Heart right ventricle (tissue), 16 donors: Measurements from ENCODE around the gene KIF16B. TPM values are rescaled to one million over a fixed set of nuclear protein-coding genes. Genes with fewer than 3 reads are reported as not detected.

Experiments
- ATAC-seq, 8 donors: fragments of 200-7000 bp; cut with Tn5 transposase; one replicate each; pipeline ENCODE4 v1.9.1; 2020; ENCODE audit warnings: mild to moderate bottlenecking in 8 of 8, moderate library complexity in 8 of 8, moderate number of reproducible peaks in 1 of 8
- DNase-seq, 2 donors: peaks; one replicate each; pipeline ENCODE4 v3.0.0-alpha.2; 2020
- H3K27ac ChIP-seq, 10 donors: fragments of 200-600 bp; sonication (generic) in 2 of 10; one replicate each; pipeline versions ENCODE4 v1.5.0 to v1.8.0; 2020 to 2022; ENCODE audit warnings: mild to moderate bottlenecking in 3 of 10
- H3K27me3 ChIP-seq, 7 donors: fragments of 200-600 bp; one replicate each; pipeline ENCODE4 v1.8.0; 2021 to 2022; ENCODE audit warnings: mild to moderate bottlenecking in 2 of 7
- H3K36me3 ChIP-seq, 9 donors: fragments of 200-600 bp; sonication (generic) in 1 of 9; one replicate each; pipeline versions ENCODE4 v1.5.0 to v1.8.0; 2020 to 2022; ENCODE audit warnings: mild to moderate bottlenecking in 2 of 9
- H3K4me1 ChIP-seq, 9 donors: fragments of 200-600 bp; sonication (generic) in 1 of 9; one replicate each; pipeline versions ENCODE4 v1.5.0 to v1.8.0; 2020 to 2022; ENCODE audit warnings: mild to moderate bottlenecking in 4 of 9
- H3K4me3 ChIP-seq, 10 donors: fragments of 200-600 bp; sonication (generic) in 2 of 10; one replicate each; pipeline versions ENCODE4 v1.5.0 to v1.8.0; 2020 to 2022; ENCODE audit warnings: mild to moderate bottlenecking in 7 of 10, moderate library complexity in 2 of 10
- H3K9me3 ChIP-seq, 11 donors: fragments of 200-600 bp in 10 of 11; sonication (generic) in 2 of 11; one replicate each; pipeline versions ENCODE4 v1.5.0 to v1.8.0; 2013 to 2022; ENCODE audit warnings: mild to moderate bottlenecking in 2 of 11, control low read depth in 1 of 11, moderate library complexity in 1 of 11
- WGBS, 2 donors: extraction: QIAGEN DNeasy Blood & Tissue Kit; methylation state at CpG; one replicate each; pipeline ENCODE4 v1.1.7; 2013; ENCODE audit warnings: inconsistent platforms in 1 of 2; 5-methylcytosine and 5-hydroxymethylcytosine counted together
- intact Hi-C, 10 donors: fragments of 100-400 bp; cut with DNase I; formaldehyde crosslinking; loops; one replicate each; pipeline versions ENCODE4 v1.11.1 to v1.14.2; 2022
- polyA plus RNA-seq, 2 donors: library from polyadenylated mRNA; stranded (reverse); fragments of 200-250 nt; gene quantifications; one replicate each; pipeline ENCODE4 v1.2.3, GENCODE V29; 2013
- total RNA-seq, 10 donors: library from RNA; stranded (reverse); fragmentation: NEBNext Ultra II Directional in 3 of 10; extraction: Animal tissue kit (Norgen Biotek cat#: 25700) in 3 of 10; gene quantifications; one replicate each; pipeline versions ENCODE4 v1.2.1 to v1.2.4, GENCODE V29; 2021 to 2023
- TF ChIP-seq, protein P1 (sequence below), 9 donors: fragments of 200-600 bp; sonication (generic) in 2 of 9; IDR thresholded peaks; one replicate each; pipeline versions ENCODE4 v1.5.0 to v1.8.0; 2021 to 2022; ENCODE audit warnings: antibody characterized with exemption in 9 of 9, mild to moderate bottlenecking in 5 of 9, moderate library complexity in 1 of 9
- donor health status: Arrhythmogenic right ventricular cardiomyopathy.
- donor health status: ischemic (EF 13 %, LVEDD 7.1; RV severe dilation, severe dysfunction).
- donor health status: healthy with polysubstance abuse.
- donor health status: DM: no; HTN: yes; CAD: no.
- donor health status: DM: no; HTN: no; CAD: no.
- donor health status: ischemic (EF 25% LVEDD 6.9; RV normal size, moderate dysfunction).
- donor health status: ischemic (EF 25% LVEDD 5.7; RV mildly dilated, moderate dysfunction).
- donor health status: healthy.
- donor health status: DM: yes; HTN: yes; CAD: no.
- donor health status: Ischemic cardiomyopathy.
- donor health status: ischemic (EF 35%, LVEDD 5.7; RV mildly dilated, moderate dysfunction).
- donor health status: nonischemic (EF 11% LVEDD 7.7; RV severe dilation, severe dysfunction).
- donor health status: DM: yes; HTN: yes; CAD: no.
- donor health status: PGD.
- donor health status: ischemic (EF 29% LVEDD 5.4; RV normal size, mild dysfunction).
- donor health status: nonischemic (EF 23%, LVEDD 6.1; RV moderate dilation, normal function).

Gene KIF16B
- total and polyA plus RNA-seq, 12 donors, result 9.7 to 22.5 (median 17.9) TPM

GRCh38 chr20:16270314-16270931, 302.8 kb downstream of the KIF16B start:
- peaks cover 0 to 24% (median 5%) of the 10 kb centered on the region in 9 donors for H3K36me3 ChIP-seq
- H3K4me1 ChIP-seq, result no peaks in the 10 kb centered on the region
- no peak for ATAC-seq
- H3K27me3 ChIP-seq, result no peaks in the 10 kb centered on the region
- DNase-seq, result no peak
- WGBS, 2 donors, result 92 to 93% methylated on average over 6 of the region's 6 CpGs
- TF ChIP-seq, protein P1, sequence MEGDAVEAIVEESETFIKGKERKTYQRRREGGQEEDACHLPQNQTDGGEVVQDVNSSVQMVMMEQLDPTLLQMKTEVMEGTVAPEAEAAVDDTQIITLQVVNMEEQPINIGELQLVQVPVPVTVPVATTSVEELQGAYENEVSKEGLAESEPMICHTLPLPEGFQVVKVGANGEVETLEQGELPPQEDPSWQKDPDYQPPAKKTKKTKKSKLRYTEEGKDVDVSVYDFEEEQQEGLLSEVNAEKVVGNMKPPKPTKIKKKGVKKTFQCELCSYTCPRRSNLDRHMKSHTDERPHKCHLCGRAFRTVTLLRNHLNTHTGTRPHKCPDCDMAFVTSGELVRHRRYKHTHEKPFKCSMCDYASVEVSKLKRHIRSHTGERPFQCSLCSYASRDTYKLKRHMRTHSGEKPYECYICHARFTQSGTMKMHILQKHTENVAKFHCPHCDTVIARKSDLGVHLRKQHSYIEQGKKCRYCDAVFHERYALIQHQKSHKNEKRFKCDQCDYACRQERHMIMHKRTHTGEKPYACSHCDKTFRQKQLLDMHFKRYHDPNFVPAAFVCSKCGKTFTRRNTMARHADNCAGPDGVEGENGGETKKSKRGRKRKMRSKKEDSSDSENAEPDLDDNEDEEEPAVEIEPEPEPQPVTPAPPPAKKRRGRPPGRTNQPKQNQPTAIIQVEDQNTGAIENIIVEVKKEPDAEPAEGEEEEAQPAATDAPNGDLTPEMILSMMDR (IDR thresholded peaks at IDR 0.05), result no peak
- intact Hi-C loops, result no loop called here
- H3K4me3 ChIP-seq, result no peak overlapping the region
- H3K9me3 ChIP-seq, result peaks cover 0 to 21% (median 9%) of the 10 kb centered on the region in 11 donors
- no peak overlapping the region for H3K27ac ChIP-seq

- H3K36me3 ChIP-seq, result peaks cover 0 to 15% (median 0%) of the 10 kb centered on the region in 9 donors
- H3K27me3 ChIP-seq, result no peaks in the 10 kb centered on the region
- intact Hi-C loops, result no loop called here
- TF ChIP-seq, protein P1 (IDR thresholded peaks at IDR 0.05), result no peak
- WGBS, 2 donors, result 97 to 100% methylated on average over 4 of the region's 4 CpGs
- DNase-seq, result no peak
- peaks cover 0 to 16% (median 0%) of the 10 kb centered on the region in 9 donors for H3K4me1 ChIP-seq
- no peak overlapping the region for H3K27ac ChIP-seq
- no peak overlapping the region for H3K4me3 ChIP-seq
- peaks cover 0 to 25% (median 11%) of the 10 kb centered on the region in 11 donors for H3K9me3 ChIP-seq
- no peak for ATAC-seq
Measured at GRCh38 chr20:16267526-16267925, 305.7 kb downstream of the KIF16B start.

DNA sequence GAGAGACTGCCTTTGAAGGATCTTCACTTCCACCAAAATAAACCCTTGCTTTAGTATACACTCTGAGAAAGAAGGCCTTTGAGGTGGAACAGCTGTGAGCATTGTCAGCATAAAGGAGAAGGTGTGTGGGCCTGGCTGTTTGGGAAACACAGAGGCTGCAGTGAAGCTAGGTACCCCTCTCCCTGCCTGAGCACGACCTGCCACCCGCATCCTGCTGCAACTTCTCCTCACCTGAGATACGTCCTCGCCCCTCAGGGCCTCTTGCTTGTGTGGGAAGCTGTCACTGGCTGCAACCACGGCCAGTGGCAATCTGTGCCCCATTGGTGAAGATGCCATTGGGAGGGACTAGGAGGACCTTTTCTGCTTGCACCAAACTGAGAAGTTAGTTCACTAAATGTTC, 307.9 kb downstream of the KIF16B start:
- 89 to 94% methylated on average over 5 of the region's 5 CpGs for WGBS, 2 donors
- H3K9me3 ChIP-seq, result peaks cover 0 to 25% (median 11%) of the 10 kb centered on the region in 11 donors
- ATAC-seq (no peak), DNase-seq (no peak)
- no peak overlapping the region for H3K27ac ChIP-seq
- H3K4me1 ChIP-seq, result peaks cover 0 to 22% (median 4%) of the 10 kb centered on the region in 9 donors
- intact Hi-C loops, result no loop called here
- TF ChIP-seq, protein P1 (IDR thresholded peaks at IDR 0.05), result no peak
- H3K4me3 ChIP-seq, result no peak overlapping the region
- peaks cover 0 to 3% (median 0%) of the 10 kb centered on the region in 7 donors for H3K27me3 ChIP-seq
- H3K36me3 ChIP-seq, result no peaks in the 10 kb centered on the region

GRCh38 chr20:16263582-16263981, 309.7 kb downstream of the KIF16B start:
- DNase-seq (no peak), ATAC-seq (peak; percentile 41 to 89 (median 64))
- peak overlapping the region in 1 of 10 donors; percentile 2 for H3K27ac ChIP-seq
- intact Hi-C loops, result no loop called here
- H3K27me3 ChIP-seq, result peaks cover 0 to 3% (median 0%) of the 10 kb centered on the region in 7 donors
- WGBS, 2 donors, result 19 to 48% methylated on average over 2 of the region's 2 CpGs
- H3K36me3 ChIP-seq, result no peaks in the 10 kb centered on the region
- peaks cover 0 to 25% (median 11%) of the 10 kb centered on the region in 11 donors for H3K9me3 ChIP-seq
- TF ChIP-seq, protein P1 (IDR thresholded peaks at IDR 0.05), result no peak
- H3K4me3 ChIP-seq, result no peak overlapping the region
- H3K4me1 ChIP-seq, result peaks cover 0 to 22% (median 4%) of the 10 kb centered on the region in 9 donors
